K562 (cell line): ENCODE data around the gene ACER1. TPM values are rescaled to one million over a fixed set of nuclear protein-coding genes. Genes with fewer than 3 reads are reported as not detected.
A peak's percentile ranks its signal among the peaks of the same experiment; 100 is the strongest.

ENCODE experiments used
- ARID1B ChIP-seq: fragments of 450-650 bp; IDR thresholded peaks from 2 replicates; pipeline ENCODE4 v1.6.1; 2016; ENCODE audit warnings: antibody characterized with exemption, mild to moderate bottlenecking, inconsistent platforms
- DPF2 ChIP-seq: fragments of 450-650 bp; IDR thresholded peaks from 2 replicates; pipeline ENCODE4 v1.6.1; 2016
- EHMT2 ChIP-seq: fragments of 450-650 bp; IDR thresholded peaks from 2 replicates; pipeline ENCODE4 v1.6.1; 2018; ENCODE audit warnings: antibody characterized with exemption
- EP300 ChIP-seq: IDR thresholded peaks from 2 replicates; pipeline ENCODE4 v1.6.1; 2012; ENCODE audit warnings: low read length, improper control_type of control experiment
- ESRRA ChIP-seq: fragments of 450-650 bp; IDR thresholded peaks from 2 replicates; pipeline ENCODE4 v1.6.1; 2014; ENCODE audit warnings: low read depth, mild to moderate bottlenecking, moderate library complexity, borderline replicate concordance
- ETV6 ChIP-seq, 3 experiments: fragments of 150-350 bp in 1 of 3; sonication (generic) in 1 of 3; formaldehyde crosslinking in 1 of 3; IDR thresholded peaks; 2 replicates each; pipeline versions ENCODE4 v1.6.1 to v1.8.0; 2014 to 2022; ENCODE audit warnings: borderline replicate concordance in 2 of 3, low read depth in 2 of 3, antibody characterized with exemption in 1 of 3, low read length in 1 of 3, mild to moderate bottlenecking in 1 of 3, missing genetic modification reagents in 1 of 3
- KLF6 ChIP-seq: fragments of 250-450 bp; sonication (Bioruptor Pico); IDR thresholded peaks from 2 replicates; pipeline ENCODE4 v1.4.0; 2020; ENCODE audit warnings: mild to moderate bottlenecking, moderate library complexity, borderline replicate concordance
- LCOR ChIP-seq: sonication (generic); formaldehyde crosslinking; IDR thresholded peaks from 2 replicates; pipeline ENCODE4 v1.8.0; 2022; ENCODE audit warnings: mild to moderate bottlenecking, missing genetic modification reagents
- MEF2A ChIP-seq: IDR thresholded peaks from 2 replicates; pipeline ENCODE4 v1.6.1; 2011; ENCODE audit warnings: low read depth, mild to moderate bottlenecking, low read length, moderate library complexity; ENCODE audit not compliant: control insufficient read depth
- MEIS2 ChIP-seq: fragments of 450-650 bp; IDR thresholded peaks from 2 replicates; pipeline ENCODE4 v1.6.1; 2014; ENCODE audit warnings: mild to moderate bottlenecking; ENCODE audit not compliant: partially characterized antibody
- MYBL2 ChIP-seq, 2 experiments: fragments of 450-650 bp in 1 of 2; sonication (generic) in 1 of 2; formaldehyde crosslinking in 1 of 2; IDR thresholded peaks; 2 replicates each; pipeline versions ENCODE4 v1.6.1 to v1.8.1; 2017 to 2022; ENCODE audit warnings: borderline replicate concordance in 1 of 2, inconsistent platforms in 1 of 2, low read depth in 1 of 2, mild to moderate bottlenecking in 1 of 2, missing genetic modification reagents in 1 of 2, moderate library complexity in 1 of 2
- NR2C1 ChIP-seq, 2 experiments: fragments of 450-650 bp; IDR thresholded peaks; 2 replicates each; pipeline ENCODE4 v1.6.1; 2017; ENCODE audit warnings: mild to moderate bottlenecking in 2 of 2, antibody characterized with exemption in 1 of 2, inconsistent platforms in 1 of 2, missing compliant biosample characterization in 1 of 2, missing genetic modification characterization in 1 of 2
- POLR2AphosphoS2 ChIP-seq: IDR thresholded peaks from 2 replicates; pipeline ENCODE4 v1.6.1; 2012; ENCODE audit warnings: low read length, improper control_type of control experiment
- PPARD ChIP-seq: fragments of 250-450 bp; sonication (Bioruptor Pico); IDR thresholded peaks from 2 replicates; pipeline ENCODE4 v1.8.0; 2022; ENCODE audit warnings: inconsistent platforms, mild to moderate bottlenecking, moderate library complexity
- RFX5 ChIP-seq: IDR thresholded peaks from 2 replicates; pipeline ENCODE4 v1.6.1; 2011; ENCODE audit warnings: low read depth, mild to moderate bottlenecking, improper control_type of control experiment, low read length
- STAT5B ChIP-seq: fragments of 250-450 bp; sonication (Bioruptor Pico); IDR thresholded peaks from 2 replicates; pipeline ENCODE4 v1.8.0; 2021; ENCODE audit warnings: mild to moderate bottlenecking, inconsistent platforms
- U2AF1 ChIP-seq: fragments of 200-400 bp; formaldehyde crosslinking; optimal IDR thresholded peaks from 2 replicates; pipeline ENCODE3; 2017; ENCODE audit warnings: mild to moderate bottlenecking, low read depth, low read length, moderate library complexity
- ZBTB17 ChIP-seq: fragments of 450-650 bp; formaldehyde crosslinking; IDR thresholded peaks from 2 replicates; pipeline ENCODE4 v1.4.0; 2020; ENCODE audit warnings: mild to moderate bottlenecking
- ZC3H11A ChIP-seq: IDR thresholded peaks from 2 replicates; pipeline ENCODE4 v1.6.1; 2012; ENCODE audit warnings: low read depth, low read length, improper control_type of control experiment
- ZFP1 ChIP-seq: fragments of 450-650 bp; formaldehyde crosslinking; IDR thresholded peaks from 2 replicates; pipeline ENCODE4 v1.4.0; 2020; ENCODE audit warnings: mild to moderate bottlenecking, mixed read lengths
- ZKSCAN8 ChIP-seq: fragments of 200-800 bp; sonication (Bioruptor generic); IDR thresholded peaks from 2 replicates; pipeline ENCODE4 v1.6.1; 2016; ENCODE audit warnings: missing genetic modification characterization, missing compliant biosample characterization
- ZNF224 ChIP-seq: sonication (generic); formaldehyde crosslinking; IDR thresholded peaks from 2 replicates; pipeline ENCODE4 v1.8.0; 2022; ENCODE audit warnings: mild to moderate bottlenecking, missing genetic modification reagents
- ZNF24 ChIP-seq: fragments of 450-650 bp; IDR thresholded peaks from 2 replicates; pipeline ENCODE4 v1.6.1; 2016
- ZNF41 ChIP-seq: fragments of 250-450 bp; sonication (Bioruptor Pico); conservative IDR thresholded peaks from 2 replicates; pipeline ENCODE4 v1.4.0; 2020; ENCODE audit warnings: mild to moderate bottlenecking
- ZNF696 ChIP-seq: fragments of 250-450 bp; sonication (Bioruptor Pico); conservative IDR thresholded peaks from 2 replicates; pipeline ENCODE4 v1.4.0; 2020; ENCODE audit warnings: mild to moderate bottlenecking, moderate library complexity
- ZNF830 ChIP-seq: fragments of 250-450 bp; sonication (Bioruptor Pico); IDR thresholded peaks from 2 replicates; pipeline ENCODE4 v1.5.0; 2021; ENCODE audit warnings: mild to moderate bottlenecking
- polyA plus RNA-seq, 8 experiments: library from polyadenylated mRNA; depleted of rRNA in 4 of 8; stranded (reverse) in 5 of 8; unstranded in 3 of 8; fragments of >200 nt; fragmentation: Nextera tagmentation in 2 of 8; fragmentation: Illumina TruSeq in 1 of 8; extraction: Ambion mirVana in 2 of 8; extraction: Trizol in 1 of 8; gene quantifications; 2 replicates each; pipeline versions ENCODE4 v1.2.1 to v1.2.3, GENCODE V29; 2011 to 2014; ENCODE audit warnings: inconsistent platforms in 1 of 8, missing spikeins in 1 of 8
- total RNA-seq, 7 experiments: library from RNA; depleted of rRNA in 6 of 7; stranded (reverse); fragments of >200 nt in 6 of 7; fragmentation: Illumina TruSeq in 2 of 7; extraction: Trizol in 2 of 7; gene quantifications; 2 replicates each; pipeline versions ENCODE4 v1.2.1 to v1.2.3, GENCODE V29; 2011 to 2021; ENCODE audit warnings: low replicate concordance in 1 of 7
- TF ChIP-seq, protein P1 (sequence below), 2 experiments: IDR thresholded peaks; 2 replicates each; pipeline ENCODE4 v1.6.1; 2011; ENCODE audit warnings: borderline replicate concordance in 1 of 2, control low read depth in 1 of 2, low read depth in 1 of 2, low read length in 1 of 2, mild to moderate bottlenecking in 1 of 2, mixed read lengths in 1 of 2, moderate library complexity in 1 of 2; ENCODE audit not compliant: insufficient read depth in 1 of 2, insufficient read length in 1 of 2, poor library complexity in 1 of 2, severe bottlenecking in 1 of 2; ENCODE audit errors: extremely low read depth in 1 of 2
- TF ChIP-seq, protein P2 (sequence below): fragments of 200-800 bp; sonication (Bioruptor generic); IDR thresholded peaks from 2 replicates; pipeline ENCODE4 v1.6.1; 2017; ENCODE audit warnings: missing genetic modification characterization, missing compliant biosample characterization

Gene ACER1
- total and polyA plus RNA-seq, 9 of the 15 experiments (the other 6 are each of a cell fraction or from before 2014, with no cell fraction given) = not detected

DNA sequence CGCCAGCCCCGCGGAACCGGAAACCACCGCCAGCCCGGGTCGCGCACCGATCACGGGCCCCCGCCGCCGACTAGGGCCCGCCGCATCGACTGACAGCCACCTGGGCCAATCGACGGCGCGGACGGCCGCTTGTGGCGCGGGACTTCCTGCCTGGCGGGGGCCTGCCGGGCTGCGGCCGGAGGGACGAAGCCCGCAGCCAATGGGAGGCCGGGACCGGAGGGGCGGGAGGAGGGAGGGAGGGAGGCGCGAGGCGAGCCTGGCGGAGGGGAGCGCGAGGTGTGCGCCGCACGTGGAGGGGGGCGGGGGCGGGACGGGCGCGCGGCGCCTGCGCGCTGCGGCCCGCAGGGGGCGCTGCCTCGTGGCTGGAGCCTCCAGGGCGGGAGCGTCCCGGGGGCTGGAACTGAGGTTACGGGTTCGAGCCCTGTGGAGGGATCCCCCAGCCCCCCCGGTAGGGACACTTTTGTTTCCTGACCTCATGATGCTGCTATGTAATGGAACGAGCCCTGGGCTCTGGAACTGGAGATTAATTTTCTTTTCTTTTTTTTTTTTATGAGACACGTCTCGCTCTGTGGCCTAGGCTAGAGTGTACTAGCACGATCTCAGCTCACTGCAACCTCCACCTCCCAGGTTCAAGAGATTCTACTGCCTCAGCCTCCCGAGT, 53.4 kb downstream of the ACER1 start, which contains the start of gene MLLT1 (continued):
- TF ChIP-seq ZKSCAN8 (CRISPR knock-in tag) (no peak), POLR2AphosphoS2 (no peak), MYBL2 (IDR thresholded peaks at IDR 0.05; ENCODE audit: low read depth) (no peak), MYBL2 (CRISPR knock-in tag; IDR thresholded peaks at IDR 0.05; ENCODE audit: borderline replicate concordance) (no peak), ZFP1 (CRISPR knock-in tag) (no peak), NR2C1 (IDR thresholded peaks at IDR 0.05) (no peak), NR2C1 (tag; IDR thresholded peaks at IDR 0.05) (no peak), MEIS2 (no peak), STAT5B (CRISPR knock-in tag) (no peak), ZNF696 (CRISPR knock-in tag) (no peak), DPF2 (peak; percentile 59), ZC3H11A (no peak), PPARD (CRISPR knock-in tag) (no peak), ZBTB17 (CRISPR knock-in tag) (0 out of 2 replicates have a peak, but pooled peaks have one; percentile 47), U2AF1 (no peak), MEF2A (no peak), EP300 (peak; percentile 21; the same call in 1 of the 2 replicates), KLF6 (CRISPR knock-in tag) (no peak), ESRRA (peak; percentile 33; the same call in 1 of the 2 replicates), ARID1B (peak; percentile 15; the same call in 1 of the 2 replicates), RFX5 (no peak), LCOR (CRISPR knock-in tag) (no peak), ZNF224 (CRISPR knock-in tag) (no peak), ZNF41 (CRISPR knock-in tag) (no peak), ZNF24 (no peak), ETV6 (IDR thresholded peaks at IDR 0.05; ENCODE audit: borderline replicate concordance in 1 of 2, low read depth in 2 of 2, low read length in 1 of 2) (no peak), ETV6 (CRISPR knock-in tag; IDR thresholded peaks at IDR 0.05; ENCODE audit: borderline replicate concordance) (0 out of 2 replicates have a peak, but pooled peaks have one; percentile 58), EHMT2 (0 out of 2 replicates have a peak, but pooled peaks have one; percentile 12), ZNF830 (no peak)
- TF ChIP-seq, protein P1, sequence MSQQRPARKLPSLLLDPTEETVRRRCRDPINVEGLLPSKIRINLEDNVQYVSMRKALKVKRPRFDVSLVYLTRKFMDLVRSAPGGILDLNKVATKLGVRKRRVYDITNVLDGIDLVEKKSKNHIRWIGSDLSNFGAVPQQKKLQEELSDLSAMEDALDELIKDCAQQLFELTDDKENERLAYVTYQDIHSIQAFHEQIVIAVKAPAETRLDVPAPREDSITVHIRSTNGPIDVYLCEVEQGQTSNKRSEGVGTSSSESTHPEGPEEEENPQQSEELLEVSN (IDR thresholded peaks at IDR 0.05; ENCODE audit: borderline replicate concordance in 1 of 2, extremely low read depth in 1 of 2, insufficient read depth in 1 of 2, insufficient read length in 1 of 2, low read depth in 1 of 2, low read length in 1 of 2, poor library complexity in 1 of 2, severe bottlenecking in 1 of 2) = peak; percentile 94 to 100
- TF ChIP-seq, protein P2, sequence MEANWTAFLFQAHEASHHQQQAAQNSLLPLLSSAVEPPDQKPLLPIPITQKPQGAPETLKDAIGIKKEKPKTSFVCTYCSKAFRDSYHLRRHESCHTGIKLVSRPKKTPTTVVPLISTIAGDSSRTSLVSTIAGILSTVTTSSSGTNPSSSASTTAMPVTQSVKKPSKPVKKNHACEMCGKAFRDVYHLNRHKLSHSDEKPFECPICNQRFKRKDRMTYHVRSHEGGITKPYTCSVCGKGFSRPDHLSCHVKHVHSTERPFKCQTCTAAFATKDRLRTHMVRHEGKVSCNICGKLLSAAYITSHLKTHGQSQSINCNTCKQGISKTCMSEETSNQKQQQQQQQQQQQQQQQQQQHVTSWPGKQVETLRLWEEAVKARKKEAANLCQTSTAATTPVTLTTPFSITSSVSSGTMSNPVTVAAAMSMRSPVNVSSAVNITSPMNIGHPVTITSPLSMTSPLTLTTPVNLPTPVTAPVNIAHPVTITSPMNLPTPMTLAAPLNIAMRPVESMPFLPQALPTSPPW (CRISPR knock-in tag) = peak; percentile 99
